ENCODE results near the gene BCHE. TPM values are rescaled to one million over a fixed set of nuclear protein-coding genes. Genes with fewer than 3 reads are reported as not detected.

BCHE gene
- total RNA-seq, 4 donors from 2014 or later = 0.15 to 1.2 (median 0.96) TPM

DNA sequence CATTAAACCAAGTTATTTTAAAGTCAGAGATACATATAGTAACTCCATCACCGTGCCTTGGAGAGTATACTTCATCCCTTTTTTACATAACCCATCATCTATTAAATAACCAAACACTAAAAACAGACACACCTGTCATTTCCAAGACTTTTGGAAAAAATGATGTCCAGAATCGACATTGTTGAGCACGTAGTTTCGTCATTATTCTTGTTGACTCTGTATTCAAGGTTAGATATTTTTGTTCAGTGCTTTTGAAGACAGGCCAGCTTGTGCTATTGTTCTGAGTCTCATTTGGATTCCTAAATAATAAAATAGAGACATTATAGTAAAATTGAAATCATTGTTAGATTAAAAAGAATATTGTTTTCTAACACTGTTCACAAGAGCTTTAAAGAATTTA lies 51.2 kb downstream of the BCHE start:
- intact Hi-C loops (cut with DNase I; ENCODE audit: low total_unique reads) (no loop called here), in situ Hi-C loops (cut with MboI; ENCODE audit: low sequenced_read_pairs in 4 of 4) (no loop called here)
- Histone ChIP-seq H3K27ac (no peak overlapping the region), H3K27me3 (no peaks in the 10 kb centered on the region), H3K4me3 (no peak overlapping the region), H3K36me3 (no peaks in the 10 kb centered on the region), H3K9me3 (no peaks in the 10 kb centered on the region), H3K4me1 (no peaks in the 10 kb centered on the region)
- no peak for TF ChIP-seq CTCF (IDR thresholded peaks at IDR 0.05 in 4 of 5, conservative IDR thresholded peaks at IDR 0.05 in 1 of 5)
- no peak for TF ChIP-seq POLR2A (IDR thresholded peaks at IDR 0.05)
- DNase-seq (no peak), ATAC-seq (no peak)

GRCh38 chr3:165784337-165784736 lies 52.9 kb downstream of the BCHE start:
- ATAC-seq (no peak), DNase-seq (no peak)
- intact Hi-C loops (cut with DNase I; ENCODE audit: low total_unique reads) (no loop called here), in situ Hi-C loops (cut with MboI; ENCODE audit: low sequenced_read_pairs in 4 of 4) (no loop called here)
- Histone ChIP-seq H3K9me3 (no peaks in the 10 kb centered on the region), H3K27ac (no peak overlapping the region), H3K4me3 (no peak overlapping the region), H3K4me1 (no peaks in the 10 kb centered on the region), H3K27me3 (no peaks in the 10 kb centered on the region), H3K36me3 (no peaks in the 10 kb centered on the region)
- TF ChIP-seq POLR2A (IDR thresholded peaks at IDR 0.05) (no peak), CTCF (IDR thresholded peaks at IDR 0.05 in 4 of 5, conservative IDR thresholded peaks at IDR 0.05 in 1 of 5) (no peak)

GRCh38 chr3:165783383-165783782 lies 53.8 kb downstream of the BCHE start:
- TF ChIP-seq POLR2A (IDR thresholded peaks at IDR 0.05) = no peak
- TF ChIP-seq CTCF (IDR thresholded peaks at IDR 0.05 in 4 of 5, conservative IDR thresholded peaks at IDR 0.05 in 1 of 5) = no peak
- H3K4me3 ChIP-seq = no peak overlapping the region
- no peaks in the 10 kb centered on the region for H3K9me3 ChIP-seq
- intact Hi-C loops (cut with DNase I; ENCODE audit: low total_unique reads) = no loop called here
- in situ Hi-C loops (cut with MboI; ENCODE audit: low sequenced_read_pairs in 4 of 4) = no loop called here
- no peaks in the 10 kb centered on the region for H3K36me3 ChIP-seq
- H3K27me3 ChIP-seq = no peaks in the 10 kb centered on the region
- DNase-seq (no peak), ATAC-seq (no peak)
- H3K4me1 ChIP-seq = no peaks in the 10 kb centered on the region
- H3K27ac ChIP-seq = no peak overlapping the region

- Histone ChIP-seq H3K36me3 (no peaks in the 10 kb centered on the region), H3K9me3 (no peaks in the 10 kb centered on the region), H3K4me3 (no peak overlapping the region), H3K27ac (no peak overlapping the region), H3K4me1 (no peaks in the 10 kb centered on the region), H3K27me3 (no peaks in the 10 kb centered on the region)
- in situ Hi-C loops (cut with MboI; ENCODE audit: low sequenced_read_pairs in 4 of 4) (no loop called here), intact Hi-C loops (cut with DNase I; ENCODE audit: low total_unique reads) (no loop called here)
- no peak for ATAC-seq
- DNase-seq = no peak
- TF ChIP-seq CTCF (IDR thresholded peaks at IDR 0.05 in 4 of 5, conservative IDR thresholded peaks at IDR 0.05 in 1 of 5) = no peak
- TF ChIP-seq POLR2A (IDR thresholded peaks at IDR 0.05) = no peak
These were observed 58.3 kb downstream of the BCHE start for GRCh38 chr3:165778891-165779290.

DNA sequence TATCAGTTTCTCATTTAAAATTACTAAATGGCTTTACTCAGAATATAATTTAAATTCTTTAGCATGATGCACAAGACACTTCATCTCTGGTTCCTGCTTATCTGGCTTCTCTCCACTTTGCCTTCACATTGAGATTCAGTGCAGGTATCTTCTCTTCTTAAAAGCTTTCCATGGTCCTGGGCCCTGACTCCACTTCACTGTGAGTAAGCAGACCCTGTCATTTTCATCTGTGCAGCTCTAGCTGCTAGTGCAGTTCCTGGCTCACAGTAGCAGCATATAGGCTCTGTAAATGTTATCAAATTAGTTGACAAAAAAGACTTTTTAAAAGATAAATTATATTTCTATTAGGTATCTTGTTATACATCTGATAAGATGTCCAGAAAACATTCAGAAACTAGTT lies 58.8 kb downstream of the BCHE start:
- intact Hi-C loops (cut with DNase I; ENCODE audit: low total_unique reads) = no loop called here

More for the DNA sequence above, 58.8 kb downstream of the BCHE start:
- no peaks in the 10 kb centered on the region for H3K27me3 ChIP-seq
- H3K4me1 ChIP-seq = no peaks in the 10 kb centered on the region
- in situ Hi-C loops (cut with MboI; ENCODE audit: low sequenced_read_pairs in 4 of 4) = no loop called here
- no peak for TF ChIP-seq POLR2A (IDR thresholded peaks at IDR 0.05)
- no peak overlapping the region for H3K4me3 ChIP-seq
- no peak overlapping the region for H3K27ac ChIP-seq
- ATAC-seq (no peak), DNase-seq (no peak)
- H3K36me3 ChIP-seq = no peaks in the 10 kb centered on the region
- H3K9me3 ChIP-seq = no peaks in the 10 kb centered on the region
